Transverse colon (tissue), 4 donors: ENCODE measurements around the gene GLMP.

Experiments
- POLR2A ChIP-seq: fragments of 450-650 bp; IDR thresholded peaks from one replicate; pipeline ENCODE4 v1.6.1; 2016; ENCODE audit warnings: antibody characterized with exemption, mild to moderate bottlenecking, moderate library complexity
- POLR2AphosphoS5 ChIP-seq, 3 donors: sonication (generic); formaldehyde crosslinking; IDR thresholded peaks; one replicate each; pipeline ENCODE4 v1.6.1; 2016; ENCODE audit warnings: antibody characterized with exemption in 3 of 3
- TF ChIP-seq, protein P1 (sequence below), 5 experiments: fragments of 200-600 bp in 3 of 5; fragments of 450-650 bp in 2 of 5; sonication (generic) in 3 of 5; IDR thresholded peaks; 1 replicate in 2 of 5; 2 replicates in 3 of 5; pipeline ENCODE4 v1.5.1; 2016 to 2017; ENCODE audit warnings: antibody characterized with exemption in 5 of 5, inconsistent platforms in 3 of 5, mild to moderate bottlenecking in 2 of 5, moderate library complexity in 1 of 5

DNA sequence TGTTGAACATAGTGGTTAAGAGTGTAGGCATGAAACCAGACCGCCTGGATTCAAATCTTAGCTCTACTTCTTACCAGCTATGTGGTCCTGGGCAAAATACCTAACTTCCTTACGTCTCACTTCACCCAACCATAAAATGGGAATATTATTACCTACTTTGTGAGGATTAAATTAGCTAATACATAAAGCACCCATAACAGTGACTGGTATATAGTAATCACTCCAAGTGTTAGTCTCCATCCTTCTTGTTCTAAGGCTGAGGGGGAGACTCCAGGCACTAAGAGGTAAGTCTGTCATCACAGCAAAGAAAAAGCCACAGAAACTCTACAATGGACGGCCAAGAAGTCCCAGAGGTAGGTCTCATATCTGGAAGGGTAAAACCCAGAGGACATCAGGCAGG lies 15.6 kb downstream of the GLMP start:
- TF ChIP-seq POLR2A (no peak), POLR2AphosphoS5 (IDR thresholded peaks at IDR 0.05) (no peak)
- TF ChIP-seq, protein P1, sequence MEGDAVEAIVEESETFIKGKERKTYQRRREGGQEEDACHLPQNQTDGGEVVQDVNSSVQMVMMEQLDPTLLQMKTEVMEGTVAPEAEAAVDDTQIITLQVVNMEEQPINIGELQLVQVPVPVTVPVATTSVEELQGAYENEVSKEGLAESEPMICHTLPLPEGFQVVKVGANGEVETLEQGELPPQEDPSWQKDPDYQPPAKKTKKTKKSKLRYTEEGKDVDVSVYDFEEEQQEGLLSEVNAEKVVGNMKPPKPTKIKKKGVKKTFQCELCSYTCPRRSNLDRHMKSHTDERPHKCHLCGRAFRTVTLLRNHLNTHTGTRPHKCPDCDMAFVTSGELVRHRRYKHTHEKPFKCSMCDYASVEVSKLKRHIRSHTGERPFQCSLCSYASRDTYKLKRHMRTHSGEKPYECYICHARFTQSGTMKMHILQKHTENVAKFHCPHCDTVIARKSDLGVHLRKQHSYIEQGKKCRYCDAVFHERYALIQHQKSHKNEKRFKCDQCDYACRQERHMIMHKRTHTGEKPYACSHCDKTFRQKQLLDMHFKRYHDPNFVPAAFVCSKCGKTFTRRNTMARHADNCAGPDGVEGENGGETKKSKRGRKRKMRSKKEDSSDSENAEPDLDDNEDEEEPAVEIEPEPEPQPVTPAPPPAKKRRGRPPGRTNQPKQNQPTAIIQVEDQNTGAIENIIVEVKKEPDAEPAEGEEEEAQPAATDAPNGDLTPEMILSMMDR (IDR thresholded peaks at IDR 0.05), result no peak
